ENCODE data around the gene IGSF21. TPM values are rescaled to one million over a fixed set of nuclear protein-coding genes. Genes with fewer than 3 reads are reported as not detected.

Gene IGSF21
- total and polyA plus RNA-seq, 2 of the 8 experiments (the other 6 are each of a cell fraction or from before 2014, with no cell fraction given) = 22.5 to 28.5 TPM

GRCh38 chr1:18230840-18231239, 123.2 kb downstream of the IGSF21 start:
- no peak for FAIRE-seq

More at GRCh38 chr1:18230840-18231239, 123.2 kb downstream of the IGSF21 start:
- peaks cover 0 to 8% (median 0%) of the 10 kb centered on the region in 4 experiments; a peak in 2 of 8 replicates for H3K36me3 ChIP-seq (ENCODE audit: control insufficient read depth in 2 of 4, insufficient read depth in 4 of 4, low read length in 3 of 4)
- no peak overlapping the region for H2BK120ac ChIP-seq (replicated peaks; ENCODE audit: low read depth, low read length)
- H3K23ac ChIP-seq (ENCODE audit: insufficient read length) = no peak overlapping the region
- no peak for TF ChIP-seq PHF8 (conservative IDR thresholded peaks at IDR 0.05; ENCODE audit: low read depth, low read length)
- no peak for TF ChIP-seq RXRA (IDR thresholded peaks at IDR 0.05; ENCODE audit: insufficient read depth, low read depth, low read length)
- no peak for TF ChIP-seq E2F6 (IDR thresholded peaks at IDR 0.05)
- TF ChIP-seq JUN (IDR thresholded peaks at IDR 0.05; ENCODE audit: low read depth, low read length) = no peak
- TF ChIP-seq FOSL1 (IDR thresholded peaks at IDR 0.05; ENCODE audit: insufficient read depth, low read depth, low read length) = no peak
- TF ChIP-seq POLR2A (IDR thresholded peaks at IDR 0.05; ENCODE audit: control extremely low read depth in 1 of 2, low read depth in 2 of 2, low read length in 2 of 2) = no peak
- no peak for TF ChIP-seq TAF7 (optimal IDR thresholded peaks at IDR 0.05; ENCODE audit: borderline replicate concordance, low read depth, low read length)
- no peak for TF ChIP-seq SAP30 (IDR thresholded peaks at IDR 0.05; ENCODE audit: insufficient read depth, insufficient replicate concordance, low read length)
- no peak for TF ChIP-seq JUND (IDR thresholded peaks at IDR 0.05; ENCODE audit: low read length)
- TF ChIP-seq CREB1 (IDR thresholded peaks at IDR 0.05) = no peak
- TF ChIP-seq SP2 (IDR thresholded peaks at IDR 0.05; ENCODE audit: low read length) = no peak
- no peak for TF ChIP-seq ATF3 (IDR thresholded peaks at IDR 0.05; ENCODE audit: insufficient read depth, low read depth, low read length)
- TF ChIP-seq CEBPB (IDR thresholded peaks at IDR 0.05; ENCODE audit: low read depth, low read length) = no peak
- H2AK5ac ChIP-seq (ENCODE audit: low read depth, low read length) = no peak overlapping the region
- peaks cover 10 to 14% of the 10 kb centered on the region in 2 experiments for H3K9me3 ChIP-seq (ENCODE audit: insufficient read depth in 2 of 2, low read depth in 1 of 2, low read length in 1 of 2)
- H3K27me3 ChIP-seq (replicated peaks in 1 of 4; ENCODE audit: control insufficient read depth in 3 of 4, extremely low read depth in 1 of 4, insufficient read depth in 3 of 4, low read length in 3 of 4) = no peaks in the 10 kb centered on the region
- no peak overlapping the region for H3K56ac ChIP-seq (replicated peaks; ENCODE audit: insufficient read length, low read depth, low read length)
- H3K18ac ChIP-seq (ENCODE audit: extremely low read depth, low read length) = peak overlapping the region; percentile 21; the same call in 1 of the 2 replicates
- no peak overlapping the region for H4K8ac ChIP-seq (ENCODE audit: extremely low read depth, insufficient read depth, low read length)
- no peak overlapping the region for H2BK15ac ChIP-seq (ENCODE audit: low read length)
- peak overlapping the region; percentile 15; the same call in 1 of the 2 replicates for H2BK5ac ChIP-seq (ENCODE audit: low read depth, low read length)
- H3K4me2 ChIP-seq (ENCODE audit: insufficient read depth in 1 of 2, low read depth in 2 of 2, low read length in 2 of 2) = no peak overlapping the region
- no peak overlapping the region for H3K14ac ChIP-seq (ENCODE audit: insufficient read length)
- no peak overlapping the region for H4K91ac ChIP-seq (replicated peaks; ENCODE audit: insufficient read length, low read length)
- no peaks in the 10 kb centered on the region for H3K23me2 ChIP-seq (ENCODE audit: low read depth, low read length)
- H3K79me2 ChIP-seq (ENCODE audit: control insufficient read depth in 1 of 2, insufficient read depth in 2 of 2, low read length in 2 of 2) = no peaks in the 10 kb centered on the region
- H4K5ac ChIP-seq (ENCODE audit: insufficient read length, low read depth, low read length) = no peak overlapping the region
- no peak overlapping the region for H2AFZ ChIP-seq (ENCODE audit: low read length)
- ChIA-PET CTCF (ENCODE audit: partially characterized antibody) (interaction anchor here (0.6 to 3.8 kb wide), 19 partner anchors 8 to 1168 kb away, joined by 3 to 21 read pairs (median 4); no protein-coding TSS in a partner anchor), POLR2A (ENCODE audit: partially characterized antibody) (interaction anchor here (0.9 to 3.3 kb wide), 4 partner anchors 11 to 67 kb away, joined by 3 to 8 read pairs (median 4); no protein-coding TSS in a partner anchor)
- H2BK20ac ChIP-seq (ENCODE audit: low read length) = no peak overlapping the region
- H4K20me1 ChIP-seq (replicated peaks in 1 of 2; ENCODE audit: control insufficient read depth in 1 of 2, insufficient read depth in 2 of 2, low read length in 2 of 2) = no peaks in the 10 kb centered on the region
- H3K27ac ChIP-seq (ENCODE audit: low read depth, low read length) = no peak overlapping the region
- H3K4ac ChIP-seq (replicated peaks; ENCODE audit: insufficient read length, low read depth, low read length) = no peak overlapping the region
- peak overlapping the region; percentile 35; the same call in 1 of the 2 replicates for H2BK12ac ChIP-seq (ENCODE audit: low read depth, low read length)
- no peak overlapping the region for H3K9ac ChIP-seq (replicated peaks in 1 of 4; ENCODE audit: extremely low read depth in 1 of 4, low read depth in 3 of 4, low read length in 3 of 4)
- DNase-seq (ENCODE audit: low read depth in 1 of 2, low spot score in 2 of 2) = no peak
- no peak overlapping the region for H3K4me3 ChIP-seq (ENCODE audit: extremely low read depth in 1 of 4, insufficient read depth in 2 of 4, low read depth in 3 of 4, low read length in 4 of 4)
- peaks cover 0 to 11% (median 7%) of the 10 kb centered on the region in 4 experiments; a peak in 3 of 7 replicates for H3K4me1 ChIP-seq (replicated peaks in 1 of 4; ENCODE audit: control insufficient read depth in 3 of 4, insufficient read depth in 4 of 4, low read length in 3 of 4)
- 85% methylated on average over 7 of the region's 9 CpGs; no CpG with 5 or more reads in 1 of the 2 experiments for WGBS, 2 experiments (ENCODE audit: extremely low coverage in 1 of 2, insufficient coverage in 1 of 2, insufficient read length in 1 of 2, insufficient replicate concordance in 2 of 2, low coverage in 1 of 2, low lambda C conversion rate in 2 of 2, missing lambda C conversion rate in 1 of 2)
- H3K79me1 ChIP-seq (ENCODE audit: low read depth, low read length) = no peaks in the 10 kb centered on the region
